Measurements from ENCODE around the gene CCNB1.

- TF ChIP-seq CTCF (IDR thresholded peaks at IDR 0.05) (no peak), POLR2A (IDR thresholded peaks at IDR 0.05) (no peak), POLR2AphosphoS5 (IDR thresholded peaks at IDR 0.05) (no peak)
These were observed 36.7 kb upstream of the CCNB1 start for GRCh38 chr5:69130241-69130640.
